Activated CD4-positive, alpha-beta T cell treated with anti-CD3 and anti-CD28 coated beads for 4 hours (primary cell): ENCODE data around the gene FBXO48.

Source experiments
- DNase-seq, 2 donors: peaks; one replicate each; pipeline ENCODE4 v3.0.0-alpha.2; 2020

Gene FBXO48

GRCh38 chr2:68432696-68433658 lies 34.1 kb downstream of the FBXO48 start:
- DNase-seq: no peak

DNA sequence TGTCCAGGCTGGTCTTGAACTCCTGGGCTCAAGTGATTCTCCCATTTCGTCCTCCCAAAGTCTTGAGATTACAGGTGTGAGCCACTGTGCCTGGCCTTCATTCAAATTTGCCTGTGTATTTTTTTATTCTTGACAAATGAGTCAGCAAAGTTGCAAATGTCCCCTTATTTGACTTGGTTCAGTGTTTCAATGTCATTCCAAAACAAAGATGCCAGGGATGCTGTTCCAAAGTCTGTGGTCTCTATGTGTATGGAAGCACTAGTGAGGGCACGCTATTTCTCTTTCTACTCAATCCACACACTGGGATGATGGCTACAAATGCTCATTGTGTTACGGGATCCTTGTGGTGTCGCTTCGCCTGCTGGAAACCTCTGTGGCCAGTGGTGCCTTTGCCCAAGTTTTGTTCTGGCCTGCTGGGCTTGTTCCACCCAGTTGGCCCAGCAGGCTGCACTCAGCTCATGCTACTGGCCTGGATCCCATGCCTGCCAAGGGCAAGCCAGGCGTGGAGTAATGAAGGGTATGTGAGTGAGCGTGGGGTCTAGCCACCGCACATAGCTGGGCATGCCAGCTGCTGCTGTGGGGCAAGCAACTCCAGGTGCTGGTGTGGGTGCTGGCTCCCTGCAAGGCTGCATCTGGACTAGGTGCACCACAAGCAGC lies 35.6 kb downstream of the FBXO48 start:
- DNase-seq: no peak

GRCh38 chr2:68429311-68429826 lies 37.7 kb downstream of the FBXO48 start:
- no peak for DNase-seq

DNA sequence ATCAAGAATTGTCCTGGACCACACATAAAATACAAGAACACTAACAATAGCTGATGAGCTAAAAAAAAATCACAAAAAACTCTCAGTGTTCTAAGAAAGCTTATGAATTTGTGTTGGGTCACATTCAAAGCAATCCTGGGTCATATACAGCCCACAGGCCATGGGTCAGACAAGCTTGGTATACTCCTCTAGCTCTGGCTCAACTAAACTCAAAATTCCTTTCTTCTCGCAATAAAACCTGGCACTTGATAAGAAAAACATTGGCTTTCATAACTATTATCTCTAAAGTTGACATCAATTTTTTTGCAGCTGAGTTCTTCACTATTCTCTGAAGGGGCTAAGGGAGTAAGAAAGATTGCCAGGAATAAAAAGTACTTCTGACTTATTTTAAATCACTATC lies 38.3 kb downstream of the FBXO48 start:
- DNase-seq: no peak

DNA sequence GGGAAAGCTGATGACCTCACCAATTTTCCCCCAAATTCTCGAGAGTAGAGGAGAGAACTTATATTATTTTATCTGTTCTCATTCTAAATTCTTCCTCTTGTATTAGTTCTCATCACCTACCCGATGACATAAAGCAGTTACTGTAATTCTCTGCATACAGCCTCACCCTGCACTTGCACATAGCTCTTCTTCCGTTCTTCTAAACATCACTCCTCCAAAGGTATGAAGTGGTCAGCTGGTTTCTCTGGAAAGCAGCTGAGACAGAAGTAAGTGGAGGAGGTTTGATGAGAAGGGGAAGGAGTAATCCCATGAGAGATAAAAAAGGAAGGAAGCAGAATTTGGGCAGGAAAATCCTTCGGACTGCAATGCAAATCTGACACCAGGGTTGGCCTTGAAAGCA lies 39.0 kb downstream of the FBXO48 start:
- no peak for DNase-seq

DNA sequence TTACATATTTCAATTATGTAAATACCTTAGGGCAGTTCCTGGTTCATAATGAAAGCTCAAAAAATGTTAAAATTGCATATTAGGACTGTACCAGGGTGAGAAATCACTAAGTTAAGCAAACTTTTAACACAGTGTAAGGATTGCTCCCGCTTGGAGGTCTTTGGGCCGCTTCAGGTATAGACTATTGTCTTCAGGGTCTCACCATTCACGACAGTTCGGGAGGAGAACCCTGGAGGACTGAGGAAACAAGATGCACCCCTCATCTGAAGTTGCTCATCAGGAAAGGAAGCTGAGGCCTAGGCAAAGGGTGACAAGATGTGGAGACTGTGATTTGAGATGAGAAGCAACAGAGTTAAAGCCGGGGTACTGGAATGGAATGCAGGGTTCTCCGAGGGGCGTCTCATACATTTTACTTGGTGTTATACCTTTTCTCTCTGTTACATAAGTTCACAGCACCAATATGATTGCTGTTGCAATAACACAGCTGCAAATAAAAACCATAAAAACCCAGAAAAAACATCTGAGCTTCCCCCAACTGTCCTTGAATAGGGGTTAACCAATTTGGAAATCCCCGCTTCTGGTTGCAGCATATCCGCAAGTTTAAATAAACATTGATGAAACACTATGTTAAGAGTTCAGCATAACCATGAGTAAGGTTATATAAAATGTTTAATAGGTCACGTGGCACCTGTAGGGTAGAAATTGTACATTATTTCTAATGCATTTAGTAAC lies 40.1 kb downstream of the FBXO48 start:
- no peak for DNase-seq

DNA sequence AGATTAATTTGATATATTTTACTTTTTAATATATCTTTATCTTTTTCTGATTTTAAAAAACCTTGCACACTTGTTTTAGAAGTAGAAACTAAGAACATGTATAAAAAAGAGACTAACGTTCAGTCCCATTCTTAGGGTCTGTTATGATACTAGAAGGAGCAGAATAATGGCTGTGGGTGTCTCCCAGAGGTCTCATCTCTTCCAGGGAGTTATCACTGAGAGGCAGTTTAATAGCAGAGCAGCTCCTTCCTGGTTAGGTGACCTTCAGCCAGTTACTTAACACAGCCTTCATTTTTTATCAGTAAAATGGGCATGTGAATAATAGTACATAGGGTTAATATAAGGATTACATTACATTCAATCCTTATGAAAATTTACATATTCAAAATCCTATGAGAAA lies 40.6 kb downstream of the FBXO48 start:
- DNase-seq: no peak

- DNase-seq: no peak
These were observed 41.6 kb downstream of the FBXO48 start for GRCh38 chr2:68425503-68425902.

GRCh38 chr2:68423966-68424650 lies 43.0 kb downstream of the FBXO48 start:
- DNase-seq: no peak

DNA sequence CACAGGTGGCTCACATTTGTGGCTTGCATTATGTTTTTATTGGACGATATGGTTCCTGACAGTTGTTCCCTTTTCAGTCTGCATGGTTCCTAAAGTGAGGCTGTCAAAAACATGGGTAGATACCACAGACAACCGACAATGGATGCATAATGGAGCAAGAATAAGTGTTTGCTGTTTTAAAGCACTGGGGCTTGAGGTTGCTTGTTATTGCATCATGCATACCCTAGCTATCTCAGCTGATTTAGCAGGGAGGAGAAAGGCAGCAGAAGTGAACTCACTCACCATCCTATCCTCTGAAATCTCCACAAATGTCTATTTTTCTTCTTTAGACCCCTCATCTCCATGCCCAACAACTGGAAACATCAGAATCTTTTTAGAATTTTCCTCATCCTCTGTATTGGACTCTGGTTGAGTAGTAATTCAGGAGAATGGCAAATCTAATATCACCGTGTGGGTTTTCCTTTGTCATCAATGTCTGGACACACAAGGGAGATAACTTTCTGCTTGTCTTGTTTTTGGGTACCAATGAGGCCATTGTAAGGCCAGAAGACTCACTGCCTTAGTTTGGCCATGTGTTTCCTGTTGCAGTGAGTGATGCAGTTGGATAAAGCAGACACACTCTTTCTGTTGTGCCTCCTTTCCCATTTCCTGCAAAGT lies 46.7 kb downstream of the FBXO48 start:
- no peak for DNase-seq

DNA sequence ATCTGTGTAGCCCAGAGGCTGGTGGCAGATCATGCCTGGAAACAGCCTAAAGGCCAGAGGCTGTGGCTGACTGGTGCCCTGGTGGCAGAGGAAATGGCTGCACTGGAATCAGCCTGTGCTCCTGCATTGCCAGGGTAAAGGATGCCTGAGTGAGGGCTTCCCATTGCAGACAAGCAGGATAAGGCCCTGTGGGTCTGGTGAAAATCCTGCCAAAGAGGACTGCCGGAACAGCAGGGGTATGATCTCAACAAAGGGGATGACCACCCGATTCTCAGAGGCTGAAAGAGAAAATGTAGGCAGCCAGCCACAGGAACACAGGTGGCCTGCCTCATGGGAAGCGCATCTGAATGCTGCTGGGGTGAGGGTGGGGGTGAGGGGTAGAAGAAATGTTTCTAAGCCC lies 48.2 kb downstream of the FBXO48 start:
- DNase-seq: no peak

DNA sequence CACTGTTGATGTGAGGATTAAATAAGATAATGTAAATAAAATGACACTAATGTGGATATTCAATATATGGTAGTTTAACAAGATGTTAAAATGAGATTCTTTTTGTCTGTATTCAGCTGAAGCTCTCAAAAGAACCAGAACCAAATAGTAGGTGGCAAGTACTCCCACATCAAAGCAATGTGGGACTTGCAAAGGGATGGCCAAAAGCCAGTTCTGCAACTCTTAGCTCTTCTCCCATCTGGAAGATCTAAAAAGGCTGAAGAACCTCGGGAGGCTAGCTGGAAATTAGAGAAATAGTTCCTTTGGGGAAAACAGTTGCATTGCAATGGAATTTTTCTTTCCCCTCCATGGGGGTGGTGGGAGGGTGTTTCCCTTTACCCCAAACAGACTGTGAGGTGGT lies 48.7 kb downstream of the FBXO48 start:
- DNase-seq: no peak

- DNase-seq: no peak
These were observed 49.2 kb downstream of the FBXO48 start for GRCh38 chr2:68417926-68418325.

GRCh38 chr2:68416081-68416675 lies 50.9 kb downstream of the FBXO48 start:
- no peak for DNase-seq

DNA sequence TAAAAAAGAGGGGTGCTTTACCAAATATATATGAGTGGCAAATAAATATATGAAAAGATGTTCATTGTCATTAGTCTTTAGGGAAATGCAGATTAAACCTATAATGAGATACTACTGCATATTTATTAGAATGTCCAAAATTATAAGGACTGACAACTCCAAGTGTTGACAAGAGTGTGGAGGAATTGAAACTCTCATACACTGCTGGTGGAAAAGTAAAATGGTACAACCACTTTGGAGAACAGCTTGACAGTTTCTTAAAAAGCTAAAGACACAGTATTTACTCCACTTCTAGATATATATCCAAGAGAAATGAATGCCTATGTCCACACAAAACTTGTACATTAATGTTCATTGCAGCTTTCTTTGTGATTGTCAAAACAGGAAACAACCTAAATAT lies 51.6 kb downstream of the FBXO48 start:
- no peak for DNase-seq

- no peak for DNase-seq
These were observed 52.2 kb downstream of the FBXO48 start for GRCh38 chr2:68414876-68415275.

DNA sequence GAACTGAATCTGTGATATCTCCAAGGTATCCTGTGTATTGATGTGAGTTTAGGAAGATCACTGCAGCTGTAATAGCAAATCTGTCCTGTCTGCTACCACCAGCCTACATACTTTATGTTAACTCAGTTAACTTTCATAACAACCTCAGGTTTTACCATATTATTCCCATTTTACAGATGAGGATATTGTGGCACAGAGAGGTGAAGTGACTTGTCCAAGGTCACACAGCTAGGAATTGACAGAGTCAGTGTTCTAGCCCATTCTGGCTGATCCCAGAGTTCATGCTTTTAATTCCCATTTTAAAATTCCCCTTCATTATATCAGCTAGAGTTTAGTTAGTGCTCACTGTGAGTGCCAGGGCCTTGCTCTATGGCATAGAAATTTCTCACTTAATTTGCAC lies 52.6 kb downstream of the FBXO48 start:
- no peak for DNase-seq

DNA sequence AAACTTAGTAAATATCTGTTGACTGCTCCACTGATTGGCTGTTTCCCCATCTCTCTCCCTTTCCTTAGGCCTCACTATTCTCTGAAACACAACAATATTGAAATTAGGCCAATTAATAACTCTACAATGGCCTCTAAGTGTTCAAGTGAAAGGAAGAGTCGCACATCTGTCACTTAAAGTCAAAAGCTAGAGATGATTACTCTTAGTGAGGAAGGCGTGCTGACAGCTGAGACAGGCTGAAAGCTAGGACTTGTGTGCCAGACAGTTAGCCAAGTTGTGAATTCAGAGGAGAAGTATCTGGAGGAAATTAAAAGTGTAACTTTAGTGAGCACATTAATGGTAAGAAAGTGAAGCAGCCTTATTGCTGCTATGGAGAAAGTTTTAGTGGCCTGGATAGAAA lies 53.6 kb downstream of the FBXO48 start:
- no peak for DNase-seq

GRCh38 chr2:68412127-68412819 lies 54.8 kb downstream of the FBXO48 start:
- DNase-seq: no peak

- no peak for DNase-seq
These were observed 55.5 kb downstream of the FBXO48 start for GRCh38 chr2:68411397-68412126.
